Activated T-cell treated with anti-CD3 and anti-CD28 coated beads, Interleukin-2, amount 50 U/mL, for 72 hours (primary cell): ENCODE measurements around the gene RGCC. TPM values are rescaled to one million over a fixed set of nuclear protein-coding genes. Genes with fewer than 3 reads are reported as not detected.
"Not testable (repeated sequence)": the region's sequence is repeated elsewhere in the genome, so short reads cannot be mapped to it uniquely, and the experiment has no call there.

Source experiments
- ATAC-seq, 2 donors: fragments of 150-1000 bp; cut with Tn5 transposase; replicated peaks in 1 of 2; 2 replicates each; pipeline ENCODE4 v1.10.0; 2021; ENCODE audit warnings: moderate library complexity in 2 of 2, mild to moderate bottlenecking in 1 of 2
- DNase-seq, 2 donors: peaks; one replicate each; pipeline ENCODE4 v3.0.0; 2021 to 2022; ENCODE audit warnings: mixed read lengths in 1 of 2
- H3K27ac Mint-ChIP-seq: one replicate; pipeline ENCODE4 v1.8.0; 2022; ENCODE audit warnings: mild to moderate bottlenecking, moderate library complexity, mixed read lengths
- H3K27me3 Mint-ChIP-seq: one replicate; pipeline ENCODE4 v1.8.0; 2022; ENCODE audit warnings: low read depth, mixed read lengths
- H3K36me3 Mint-ChIP-seq, 2 donors: one replicate each; pipeline ENCODE4 v1.8.0; 2022; ENCODE audit warnings: mixed read lengths in 2 of 2, mild to moderate bottlenecking in 1 of 2; ENCODE audit not compliant: insufficient read depth in 2 of 2
- H3K4me1 Mint-ChIP-seq: one replicate; pipeline ENCODE4 v1.8.0; 2022; ENCODE audit warnings: low read depth, mixed read lengths
- H3K4me3 Mint-ChIP-seq, 2 donors: one replicate each; pipeline ENCODE4 v1.8.0; 2022; ENCODE audit warnings: mild to moderate bottlenecking in 2 of 2, mixed read lengths in 2 of 2, moderate library complexity in 2 of 2
- H3K9me3 Mint-ChIP-seq, 2 donors: one replicate each; pipeline ENCODE4 v1.8.0; 2022; ENCODE audit warnings: mixed read lengths in 2 of 2
- total RNA-seq, 2 donors: library from RNA; stranded (reverse); gene quantifications; one replicate each; pipeline ENCODE4 v1.2.3, GENCODE V29; 2022

Gene RGCC
- 100 to 1,000 TPM in 1 of 2 donors, 10 to 100 TPM in 1; 85.1 to 111 TPM for total RNA-seq

GRCh38 chr13:41456768-41457588 is at the start of gene RGCC:
Gene RGCC, plus strand, starts transcription at chr13:41457550. Its CDS starts 158 bp downstream, at chr13:41457708.
- Mint-ChIP-seq H3K27ac (peak within 1 kb of the TSS; percentile 59), H3K4me1 (peaks cover 48% of the 10 kb centered on the region), H3K27me3 (peaks cover 20% of the 10 kb centered on the region), H3K4me3 (peak within 1 kb of the TSS; percentile 93), H3K9me3 (no peaks in the 10 kb centered on the region), H3K36me3 (peaks cover 8 to 12% of the 10 kb centered on the region in 2 donors)
- ATAC-seq = peak; percentile 84
- peak; percentile 96 to 97 for DNase-seq

GRCh38 chr13:41408121-41408520 is 49.2 kb upstream of the RGCC start:
- ATAC-seq (no peak), DNase-seq (no peak)
- H3K36me3 Mint-ChIP-seq = no peaks in the 10 kb centered on the region
- H3K4me3 Mint-ChIP-seq = no peak overlapping the region
- no peaks in the 10 kb centered on the region for H3K4me1 Mint-ChIP-seq
- H3K27ac Mint-ChIP-seq = no peak overlapping the region
- H3K9me3 Mint-ChIP-seq = no peaks in the 10 kb centered on the region
- H3K27me3 Mint-ChIP-seq = no peaks in the 10 kb centered on the region

- no peak for ATAC-seq
- no peak overlapping the region for H3K27ac Mint-ChIP-seq
- H3K36me3 Mint-ChIP-seq = no peaks in the 10 kb centered on the region
- H3K4me3 Mint-ChIP-seq = no peak overlapping the region
- H3K27me3 Mint-ChIP-seq = no peaks in the 10 kb centered on the region
- no peaks in the 10 kb centered on the region for H3K4me1 Mint-ChIP-seq
- no peak for DNase-seq
- H3K9me3 Mint-ChIP-seq = no peaks in the 10 kb centered on the region
Observed at GRCh38 chr13:41408746-41409145, 48.6 kb upstream of the RGCC start.

GRCh38 chr13:41409611-41410010 is 47.7 kb upstream of the RGCC start:
- ATAC-seq (no peak), DNase-seq (no peak)
- Mint-ChIP-seq H3K9me3 (no peaks in the 10 kb centered on the region), H3K4me1 (no peaks in the 10 kb centered on the region), H3K36me3 (no peaks in the 10 kb centered on the region), H3K27me3 (no peaks in the 10 kb centered on the region), H3K4me3 (no peak overlapping the region), H3K27ac (no peak overlapping the region)

- no peaks in the 10 kb centered on the region for H3K4me1 Mint-ChIP-seq
- H3K9me3 Mint-ChIP-seq = no peaks in the 10 kb centered on the region
- H3K4me3 Mint-ChIP-seq = no peak overlapping the region
- no peaks in the 10 kb centered on the region for H3K27me3 Mint-ChIP-seq
- H3K27ac Mint-ChIP-seq = no peak overlapping the region
- no peak for DNase-seq
- no peak for ATAC-seq
- H3K36me3 Mint-ChIP-seq = no peaks in the 10 kb centered on the region
Observed at GRCh38 chr13:41411060-41411459, 46.3 kb upstream of the RGCC start.

GRCh38 chr13:41411522-41411921 is 45.8 kb upstream of the RGCC start:
- Mint-ChIP-seq H3K9me3 (no peaks in the 10 kb centered on the region), H3K27me3 (no peaks in the 10 kb centered on the region), H3K36me3 (no peaks in the 10 kb centered on the region), H3K27ac (no peak overlapping the region), H3K4me3 (no peak overlapping the region), H3K4me1 (no peaks in the 10 kb centered on the region)
- peak in 1 of 2 donors; percentile 15 for DNase-seq
- peak; percentile 41 to 54 for ATAC-seq

GRCh38 chr13:41413872-41414271 is 43.5 kb upstream of the RGCC start:
- H3K36me3 Mint-ChIP-seq = no peaks in the 10 kb centered on the region
- H3K4me3 Mint-ChIP-seq = no peak overlapping the region
- H3K27me3 Mint-ChIP-seq = no peaks in the 10 kb centered on the region
- no peaks in the 10 kb centered on the region for H3K4me1 Mint-ChIP-seq
- H3K27ac Mint-ChIP-seq = no peak overlapping the region
- H3K9me3 Mint-ChIP-seq = no peaks in the 10 kb centered on the region
- no peak for ATAC-seq
- no peak for DNase-seq

GRCh38 chr13:41416276-41416675 is 41.1 kb upstream of the RGCC start:
- Mint-ChIP-seq H3K4me1 (no peaks in the 10 kb centered on the region), H3K27me3 (no peaks in the 10 kb centered on the region), H3K4me3 (no peak overlapping the region), H3K36me3 (no peaks in the 10 kb centered on the region), H3K27ac (no peak overlapping the region), H3K9me3 (no peaks in the 10 kb centered on the region)
- DNase-seq (no peak), ATAC-seq (no peak)

GRCh38 chr13:41418027-41418426 is 39.3 kb upstream of the RGCC start:
- Mint-ChIP-seq H3K4me1 (no peaks in the 10 kb centered on the region), H3K27ac (no peak overlapping the region), H3K4me3 (no peak overlapping the region), H3K36me3 (no peaks in the 10 kb centered on the region), H3K9me3 (no peaks in the 10 kb centered on the region), H3K27me3 (no peaks in the 10 kb centered on the region)
- ATAC-seq (no peak), DNase-seq (no peak)

GRCh38 chr13:41418731-41419130 is 38.6 kb upstream of the RGCC start:
- DNase-seq (no peak), ATAC-seq (no peak)
- H3K27ac Mint-ChIP-seq = peak overlapping the region; percentile 16
- no peaks in the 10 kb centered on the region for H3K9me3 Mint-ChIP-seq
- no peaks in the 10 kb centered on the region for H3K27me3 Mint-ChIP-seq
- H3K4me3 Mint-ChIP-seq = no peak overlapping the region
- no peaks in the 10 kb centered on the region for H3K36me3 Mint-ChIP-seq
- no peaks in the 10 kb centered on the region for H3K4me1 Mint-ChIP-seq

GRCh38 chr13:41419206-41419605 is 38.1 kb upstream of the RGCC start:
- DNase-seq (no peak), ATAC-seq (no peak)
- no peaks in the 10 kb centered on the region for H3K9me3 Mint-ChIP-seq
- peak overlapping the region; percentile 16 for H3K27ac Mint-ChIP-seq
- no peak overlapping the region for H3K4me3 Mint-ChIP-seq
- H3K4me1 Mint-ChIP-seq = no peaks in the 10 kb centered on the region
- H3K36me3 Mint-ChIP-seq = no peaks in the 10 kb centered on the region
- no peaks in the 10 kb centered on the region for H3K27me3 Mint-ChIP-seq

GRCh38 chr13:41420146-41420545 is 37.2 kb upstream of the RGCC start:
- Mint-ChIP-seq H3K4me1 (no peaks in the 10 kb centered on the region), H3K4me3 (no peak overlapping the region), H3K9me3 (no peaks in the 10 kb centered on the region), H3K36me3 (no peaks in the 10 kb centered on the region), H3K27ac (no peak overlapping the region), H3K27me3 (no peaks in the 10 kb centered on the region)
- DNase-seq = no peak
- ATAC-seq = no peak

- DNase-seq, H3K27me3 Mint-ChIP-seq, H3K27ac Mint-ChIP-seq, H3K4me3 Mint-ChIP-seq, H3K4me1 Mint-ChIP-seq, H3K36me3 Mint-ChIP-seq, ATAC-seq, H3K9me3 Mint-ChIP-seq: not testable (repeated sequence)
Observed at GRCh38 chr13:41421330-41421729, 36.0 kb upstream of the RGCC start.

GRCh38 chr13:41421983-41422382 is 35.4 kb upstream of the RGCC start:
- H3K9me3 Mint-ChIP-seq, H3K27ac Mint-ChIP-seq, DNase-seq, H3K27me3 Mint-ChIP-seq, ATAC-seq, H3K36me3 Mint-ChIP-seq, H3K4me1 Mint-ChIP-seq, H3K4me3 Mint-ChIP-seq: not testable (repeated sequence)
